ENCODE results near the gene MGRN1.

DNA sequence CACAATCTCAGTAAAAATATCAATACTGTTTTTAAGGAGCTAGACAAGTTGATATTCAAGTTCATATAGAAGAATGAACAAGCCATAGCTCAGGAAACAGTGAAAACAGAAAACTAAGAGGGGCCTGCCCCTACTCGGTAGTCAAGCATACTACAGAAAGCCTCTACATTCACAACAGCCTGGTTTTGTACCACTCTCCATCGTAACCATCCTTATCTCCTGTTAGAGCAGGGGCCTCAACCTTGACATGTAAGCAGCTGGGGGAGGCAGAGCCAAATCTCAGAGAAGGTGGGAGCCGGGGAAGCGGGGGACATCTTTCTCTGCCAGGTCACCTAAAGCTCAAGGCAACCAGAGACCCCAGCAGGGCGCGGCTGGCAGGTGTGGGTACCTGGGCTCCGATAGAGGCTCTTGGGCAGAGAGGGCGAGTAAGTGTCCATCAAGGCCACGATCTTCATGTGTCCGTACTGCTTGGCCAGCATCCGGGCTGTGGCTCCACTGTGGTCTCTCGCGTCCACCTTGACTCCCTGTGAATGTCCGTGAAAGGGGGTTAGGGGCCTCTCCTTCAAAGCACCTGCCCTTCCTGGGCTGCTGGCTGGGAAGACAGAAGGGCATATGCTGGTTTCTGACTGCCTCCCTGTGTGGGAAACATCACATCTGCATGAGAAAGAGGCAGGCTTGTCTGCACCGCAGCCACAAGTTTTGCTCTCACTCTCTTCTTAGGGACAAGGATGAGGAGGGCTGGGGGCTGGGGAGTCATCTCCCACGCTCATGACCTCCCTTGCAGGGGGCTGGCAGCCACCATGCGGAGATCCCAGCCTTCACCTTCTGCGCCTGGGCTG, 89.3 kb downstream of the MGRN1 start:
- TF ChIP-seq, protein P1, sequence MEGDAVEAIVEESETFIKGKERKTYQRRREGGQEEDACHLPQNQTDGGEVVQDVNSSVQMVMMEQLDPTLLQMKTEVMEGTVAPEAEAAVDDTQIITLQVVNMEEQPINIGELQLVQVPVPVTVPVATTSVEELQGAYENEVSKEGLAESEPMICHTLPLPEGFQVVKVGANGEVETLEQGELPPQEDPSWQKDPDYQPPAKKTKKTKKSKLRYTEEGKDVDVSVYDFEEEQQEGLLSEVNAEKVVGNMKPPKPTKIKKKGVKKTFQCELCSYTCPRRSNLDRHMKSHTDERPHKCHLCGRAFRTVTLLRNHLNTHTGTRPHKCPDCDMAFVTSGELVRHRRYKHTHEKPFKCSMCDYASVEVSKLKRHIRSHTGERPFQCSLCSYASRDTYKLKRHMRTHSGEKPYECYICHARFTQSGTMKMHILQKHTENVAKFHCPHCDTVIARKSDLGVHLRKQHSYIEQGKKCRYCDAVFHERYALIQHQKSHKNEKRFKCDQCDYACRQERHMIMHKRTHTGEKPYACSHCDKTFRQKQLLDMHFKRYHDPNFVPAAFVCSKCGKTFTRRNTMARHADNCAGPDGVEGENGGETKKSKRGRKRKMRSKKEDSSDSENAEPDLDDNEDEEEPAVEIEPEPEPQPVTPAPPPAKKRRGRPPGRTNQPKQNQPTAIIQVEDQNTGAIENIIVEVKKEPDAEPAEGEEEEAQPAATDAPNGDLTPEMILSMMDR (IDR thresholded peaks at IDR 0.05) = no peak
- no peak for TF ChIP-seq POLR2A (IDR thresholded peaks at IDR 0.05)
